ENCODE results near the gene CLIP1.

- TF ChIP-seq POLR2A (IDR thresholded peaks at IDR 0.05) (no peak), CTCF (IDR thresholded peaks at IDR 0.05) (no peak)
These were observed 110.8 kb downstream of the CLIP1 start for GRCh38 chr12:122311696-122312095.

All from esophagus squamous epithelium (tissue), 4 donors.